Ovary (tissue), 3 donors: Measurements from ENCODE around the gene AQP3.

Experiments
- EP300 ChIP-seq: sonication (generic); formaldehyde crosslinking; IDR thresholded peaks from one replicate; pipeline ENCODE4 v1.6.1; 2017; ENCODE audit warnings: antibody characterized with exemption
- TF ChIP-seq, protein P1 (sequence below), 3 donors: fragments of 450-650 bp in 2 of 3; fragments of 200-600 bp in 1 of 3; IDR thresholded peaks; one replicate each; pipeline versions ENCODE4 v1.5.1 to v1.8.0; 2016 to 2022; ENCODE audit warnings: antibody characterized with exemption in 3 of 3, mild to moderate bottlenecking in 1 of 3
- donor health status: DM: no; HTN: no; CAD: no.

DNA sequence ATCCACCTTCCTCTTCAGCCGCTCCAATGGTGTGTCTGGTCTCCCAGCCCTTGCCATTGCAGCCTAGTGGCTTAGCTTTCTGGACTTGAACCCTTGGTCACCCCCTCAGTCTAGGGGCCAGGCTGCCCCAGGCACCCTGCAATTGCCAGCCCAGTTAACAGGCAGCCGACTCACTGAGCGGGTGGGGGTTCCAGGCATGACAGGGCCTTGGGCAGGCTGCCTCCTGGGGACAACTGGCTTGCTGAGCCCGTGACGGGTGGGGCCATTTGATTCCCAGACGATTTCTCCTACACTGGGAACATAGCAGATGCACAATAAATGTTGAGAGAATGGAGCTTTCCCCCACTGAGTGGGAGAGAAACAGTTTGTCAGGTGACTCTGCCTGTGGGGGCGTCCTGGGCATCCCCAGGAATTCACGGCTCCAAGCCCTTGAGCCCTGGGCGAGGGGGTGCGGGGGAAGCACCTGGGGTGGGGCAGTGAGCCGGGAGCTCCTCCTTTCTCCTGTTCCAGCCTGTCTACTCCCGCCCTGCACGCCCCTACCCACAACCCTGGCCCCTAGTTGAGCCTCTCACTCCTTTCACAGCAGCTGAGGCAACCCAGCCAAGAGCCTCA is 32.4 kb downstream of the AQP3 start:
- TF ChIP-seq, protein P1, sequence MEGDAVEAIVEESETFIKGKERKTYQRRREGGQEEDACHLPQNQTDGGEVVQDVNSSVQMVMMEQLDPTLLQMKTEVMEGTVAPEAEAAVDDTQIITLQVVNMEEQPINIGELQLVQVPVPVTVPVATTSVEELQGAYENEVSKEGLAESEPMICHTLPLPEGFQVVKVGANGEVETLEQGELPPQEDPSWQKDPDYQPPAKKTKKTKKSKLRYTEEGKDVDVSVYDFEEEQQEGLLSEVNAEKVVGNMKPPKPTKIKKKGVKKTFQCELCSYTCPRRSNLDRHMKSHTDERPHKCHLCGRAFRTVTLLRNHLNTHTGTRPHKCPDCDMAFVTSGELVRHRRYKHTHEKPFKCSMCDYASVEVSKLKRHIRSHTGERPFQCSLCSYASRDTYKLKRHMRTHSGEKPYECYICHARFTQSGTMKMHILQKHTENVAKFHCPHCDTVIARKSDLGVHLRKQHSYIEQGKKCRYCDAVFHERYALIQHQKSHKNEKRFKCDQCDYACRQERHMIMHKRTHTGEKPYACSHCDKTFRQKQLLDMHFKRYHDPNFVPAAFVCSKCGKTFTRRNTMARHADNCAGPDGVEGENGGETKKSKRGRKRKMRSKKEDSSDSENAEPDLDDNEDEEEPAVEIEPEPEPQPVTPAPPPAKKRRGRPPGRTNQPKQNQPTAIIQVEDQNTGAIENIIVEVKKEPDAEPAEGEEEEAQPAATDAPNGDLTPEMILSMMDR (IDR thresholded peaks at IDR 0.05): no peak
- no peak for TF ChIP-seq EP300
